ENCODE results near the gene ARL3. TPM values are rescaled to one million over a fixed set of nuclear protein-coding genes. Genes with fewer than 3 reads are reported as not detected.
A peak's percentile ranks its signal among the peaks of the same experiment; 100 is the strongest.
"Not testable (repeated sequence)": the region's sequence is repeated elsewhere in the genome, so short reads cannot be mapped to it uniquely, and the experiment has no call there.

ARL3 gene
- total RNA-seq, result 11.1 TPM

GRCh38 chr10:102713814-102714620, at the start of gene ARL3:
ARL3 (minus strand) TSS chr10:102714397; CDS start chr10:102714275, 122 bp downstream.
- DNase-seq (ENCODE audit: low spot score), result peak; percentile 98

- DNase-seq (ENCODE audit: low spot score), result no peak
These were observed 48.9 kb upstream of the ARL3 start for GRCh38 chr10:102763037-102763607.

- no peak for DNase-seq (ENCODE audit: low spot score)
These were observed 48.3 kb upstream of the ARL3 start for GRCh38 chr10:102762401-102763015.

GRCh38 chr10:102761981-102762380, 47.8 kb upstream of the ARL3 start:
- no peak for DNase-seq (ENCODE audit: low spot score)

GRCh38 chr10:102759497-102760210, 45.5 kb upstream of the ARL3 start:
- DNase-seq (ENCODE audit: low spot score), result no peak

- DNase-seq (ENCODE audit: low spot score), result peak; percentile 54
These were observed 44.7 kb upstream of the ARL3 start for GRCh38 chr10:102758933-102759262.

- DNase-seq (ENCODE audit: low spot score), result no peak
These were observed 44.2 kb upstream of the ARL3 start for GRCh38 chr10:102758240-102758932.

GRCh38 chr10:102757323-102757722, 43.1 kb upstream of the ARL3 start:
- no peak for DNase-seq (ENCODE audit: low spot score)

GRCh38 chr10:102753718-102754117, 39.5 kb upstream of the ARL3 start:
- no peak for DNase-seq (ENCODE audit: low spot score)

GRCh38 chr10:102752934-102753664, 38.9 kb upstream of the ARL3 start:
- no peak for DNase-seq (ENCODE audit: low spot score)

GRCh38 chr10:102752266-102752930, 38.2 kb upstream of the ARL3 start:
- DNase-seq (ENCODE audit: low spot score), result no peak

- DNase-seq (ENCODE audit: low spot score), result no peak
These were observed 31.0 kb upstream of the ARL3 start for GRCh38 chr10:102745157-102745556.

- no peak for DNase-seq (ENCODE audit: low spot score)
These were observed 30.3 kb upstream of the ARL3 start for GRCh38 chr10:102744374-102745051.

- peak; percentile 99 for DNase-seq (ENCODE audit: low spot score)
These were observed 29.6 kb upstream of the ARL3 start, which contains the start of gene WBP1L for GRCh38 chr10:102743588-102744373. WBP1L (plus strand) TSS chr10:102743948; CDS start chr10:102744054, 106 bp downstream.

GRCh38 chr10:102743078-102743587, 28.9 kb upstream of the ARL3 start:
- DNase-seq (ENCODE audit: low spot score), result no peak

- not testable (repeated sequence) for DNase-seq (ENCODE audit: low spot score)
These were observed 28.1 kb upstream of the ARL3 start for GRCh38 chr10:102742313-102742712.

- DNase-seq (ENCODE audit: low spot score), result no peak
These were observed 27.6 kb upstream of the ARL3 start for GRCh38 chr10:102741726-102742237.

- no peak for DNase-seq (ENCODE audit: low spot score)
These were observed 26.0 kb upstream of the ARL3 start for GRCh38 chr10:102740229-102740628.

All from mucosa of gallbladder (tissue), 1 donor.